Mammary epithelial cell (primary cell): ENCODE results near the gene ACTL7A.

Source experiments
- EZH2 ChIP-seq: IDR thresholded peaks from 2 replicates; pipeline ENCODE4 v1.6.1; 2012; ENCODE audit warnings: low read length, inconsistent platforms, borderline replicate concordance
- TF ChIP-seq, protein P1 (sequence below), 2 donors: IDR thresholded peaks in 1 of 2; conservative IDR thresholded peaks in 1 of 2; 2 replicates each; pipeline ENCODE4 v1.5.1; 2011 to 2012; ENCODE audit warnings: inconsistent platforms in 2 of 2, low read length in 2 of 2, mild to moderate bottlenecking in 2 of 2, control low read depth in 1 of 2, low read depth in 1 of 2; ENCODE audit not compliant: insufficient read depth in 1 of 2; ENCODE audit errors: extremely low read depth in 1 of 2

DNA sequence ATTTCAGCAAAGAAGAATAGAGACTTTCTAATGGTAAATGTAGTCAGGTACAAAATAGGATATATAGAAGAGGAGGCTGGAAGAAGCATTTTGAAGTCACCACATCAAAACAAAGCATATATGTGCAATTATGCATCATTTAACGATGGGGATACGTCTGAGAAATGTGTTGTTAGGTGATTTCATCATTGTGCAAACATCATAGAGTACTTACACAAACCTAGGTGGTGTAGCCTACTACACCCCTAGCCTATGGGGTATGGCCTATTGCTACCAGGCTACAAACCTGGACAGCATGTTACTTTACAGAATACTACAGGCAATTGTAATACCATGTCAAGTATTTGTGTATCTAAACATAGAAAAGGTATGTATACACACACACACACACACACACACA, 43.4 kb downstream of the ACTL7A start:
- TF ChIP-seq, protein P1, sequence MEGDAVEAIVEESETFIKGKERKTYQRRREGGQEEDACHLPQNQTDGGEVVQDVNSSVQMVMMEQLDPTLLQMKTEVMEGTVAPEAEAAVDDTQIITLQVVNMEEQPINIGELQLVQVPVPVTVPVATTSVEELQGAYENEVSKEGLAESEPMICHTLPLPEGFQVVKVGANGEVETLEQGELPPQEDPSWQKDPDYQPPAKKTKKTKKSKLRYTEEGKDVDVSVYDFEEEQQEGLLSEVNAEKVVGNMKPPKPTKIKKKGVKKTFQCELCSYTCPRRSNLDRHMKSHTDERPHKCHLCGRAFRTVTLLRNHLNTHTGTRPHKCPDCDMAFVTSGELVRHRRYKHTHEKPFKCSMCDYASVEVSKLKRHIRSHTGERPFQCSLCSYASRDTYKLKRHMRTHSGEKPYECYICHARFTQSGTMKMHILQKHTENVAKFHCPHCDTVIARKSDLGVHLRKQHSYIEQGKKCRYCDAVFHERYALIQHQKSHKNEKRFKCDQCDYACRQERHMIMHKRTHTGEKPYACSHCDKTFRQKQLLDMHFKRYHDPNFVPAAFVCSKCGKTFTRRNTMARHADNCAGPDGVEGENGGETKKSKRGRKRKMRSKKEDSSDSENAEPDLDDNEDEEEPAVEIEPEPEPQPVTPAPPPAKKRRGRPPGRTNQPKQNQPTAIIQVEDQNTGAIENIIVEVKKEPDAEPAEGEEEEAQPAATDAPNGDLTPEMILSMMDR (conservative IDR thresholded peaks at IDR 0.05 in 1 of 2, IDR thresholded peaks at IDR 0.05 in 1 of 2; ENCODE audit: extremely low read depth in 1 of 2, insufficient read depth in 1 of 2, low read depth in 1 of 2, low read length in 2 of 2) = no peak
- TF ChIP-seq EZH2 = no peak
